Keratinocyte (primary cell): ENCODE measurements around the gene P3R3URF. TPM values are rescaled to one million over a fixed set of nuclear protein-coding genes. Genes with fewer than 3 reads are reported as not detected.

Experiments used
- DNase-seq: peaks from one replicate; pipeline ENCODE4 v3.0.0-alpha.2; 2011; ENCODE audit warnings: low read depth, missing footprints, low spot score
- FAIRE-seq: peaks from 2 replicates; lab custom pipeline; 2011; peaks lifted over from hg19 to GRCh38; lab: Jason Lieb, UNC
- H2AFZ ChIP-seq: 2 replicates; pipeline ENCODE4 v1.6.0; 2012; ENCODE audit warnings: low read length, control low read depth, inconsistent platforms; ENCODE audit not compliant: control insufficient read depth
- H3K27ac ChIP-seq: 2 replicates; pipeline ENCODE4 v1.5.1; 2011; ENCODE audit warnings: low read length; ENCODE audit not compliant: control insufficient read depth, insufficient read depth
- H3K27me3 ChIP-seq: 3 replicates; pipeline ENCODE4 v1.6.0; 2011; ENCODE audit warnings: low read length; ENCODE audit not compliant: control insufficient read depth, insufficient read depth; ENCODE audit errors: extremely low read depth
- H3K36me3 ChIP-seq, 2 experiments: 2 replicates in 1 of 2; 3 replicates in 1 of 2; pipeline ENCODE4 v1.5.1; 2011; ENCODE audit warnings: low read length in 2 of 2, mild to moderate bottlenecking in 1 of 2; ENCODE audit not compliant: control insufficient read depth in 2 of 2, insufficient read depth in 2 of 2; ENCODE audit errors: extremely low read depth in 1 of 2
- H3K4me1 ChIP-seq: 3 replicates; pipeline ENCODE4 v1.5.1; 2011; ENCODE audit warnings: low read length; ENCODE audit not compliant: control insufficient read depth, insufficient read depth; ENCODE audit errors: extremely low read depth
- H3K4me2 ChIP-seq: 3 replicates; pipeline ENCODE4 v1.6.0; 2011; ENCODE audit warnings: low read depth, low read length; ENCODE audit not compliant: control insufficient read depth, insufficient read depth; ENCODE audit errors: extremely low read depth
- H3K4me3 ChIP-seq, 3 experiments: fragments of 200-600 bp in 1 of 3; sonication (generic) in 1 of 3; 2 replicates in 2 of 3; 3 replicates in 1 of 3; pipeline ENCODE4 v1.5.1; 2011 to 2016; ENCODE audit warnings: low read length in 3 of 3, mild to moderate bottlenecking in 3 of 3, control low read depth in 2 of 3, inconsistent platforms in 1 of 3, low read depth in 1 of 3, mixed read lengths in 1 of 3, mixed run types in 1 of 3, moderate library complexity in 1 of 3; ENCODE audit not compliant: control insufficient read depth in 2 of 3, insufficient read depth in 2 of 3; ENCODE audit errors: extremely low read depth in 1 of 3
- H3K79me2 ChIP-seq: 2 replicates; pipeline ENCODE4 v1.6.0; 2012; ENCODE audit warnings: low read length; ENCODE audit not compliant: control insufficient read depth, insufficient read depth
- H3K9ac ChIP-seq: 3 replicates; pipeline ENCODE4 v1.6.0; 2011; ENCODE audit warnings: low read length; ENCODE audit not compliant: control insufficient read depth, insufficient read depth; ENCODE audit errors: extremely low read depth
- H3K9me1 ChIP-seq: 3 replicates; pipeline ENCODE4 v1.6.0; 2011; ENCODE audit warnings: low read length; ENCODE audit not compliant: control insufficient read depth, insufficient read depth; ENCODE audit errors: extremely low read depth
- H3K9me3 ChIP-seq: 2 replicates; pipeline ENCODE4 v1.5.1; 2012; ENCODE audit warnings: low read depth, low read length; ENCODE audit not compliant: control insufficient read depth
- H4K20me1 ChIP-seq: 3 replicates; pipeline ENCODE4 v1.6.0; 2011; ENCODE audit warnings: low read length; ENCODE audit not compliant: control insufficient read depth, insufficient read depth; ENCODE audit errors: extremely low read depth
- EZH2 ChIP-seq: IDR thresholded peaks from one replicate; pipeline ENCODE4 v1.6.1; 2012; ENCODE audit warnings: inconsistent platforms, mild to moderate bottlenecking, low read length, moderate library complexity
- dilution Hi-C: fragments of 300-500 bp; cut with MboI; formaldehyde crosslinking; loops from one replicate; pipeline ENCODE4 v1.7.0; 2020; ENCODE audit warnings: low sequenced_read_pairs; ENCODE audit not compliant: extremely low pct_ligation_motif_present
- polyA plus RNA-seq, 5 experiments: library from polyadenylated mRNA; depleted of rRNA in 3 of 5; stranded (reverse) in 3 of 5; stranded (forward) in 1 of 5; unstranded in 1 of 5; fragments of >200 nt; gene quantifications; 1 replicate in 1 of 5; 2 replicates in 3 of 5; 3 replicates in 1 of 5; pipeline versions ENCODE4 v1.2.1 to v1.2.3, GENCODE V29; 2011 to 2012; ENCODE audit warnings: missing spikeins in 2 of 5, low read depth in 1 of 5, low replicate concordance in 1 of 5
- TF ChIP-seq, protein P1 (sequence below), 3 experiments: IDR thresholded peaks in 1 of 3; conservative IDR thresholded peaks in 1 of 3; optimal IDR thresholded peaks in 1 of 3; 2 replicates in 2 of 3; 3 replicates in 1 of 3; pipeline versions ENCODE3 to v1.5.1; 2011; ENCODE audit warnings: low read length in 3 of 3, mild to moderate bottlenecking in 3 of 3, moderate library complexity in 2 of 3, control low read depth in 1 of 3, inconsistent platforms in 1 of 3; ENCODE audit not compliant: insufficient read depth in 2 of 3; ENCODE audit errors: extremely low read depth in 1 of 3

Gene P3R3URF
- polyA plus RNA-seq, 1 donor (not counting 4 experiments of a cell fraction or from before 2014, with no cell fraction given): not detected

- dilution Hi-C loops: no loop called here
- H3K27ac ChIP-seq: no peak overlapping the region
Observed at GRCh38 chr1:46150085-46150484, 26.2 kb downstream of the P3R3URF start.

DNA sequence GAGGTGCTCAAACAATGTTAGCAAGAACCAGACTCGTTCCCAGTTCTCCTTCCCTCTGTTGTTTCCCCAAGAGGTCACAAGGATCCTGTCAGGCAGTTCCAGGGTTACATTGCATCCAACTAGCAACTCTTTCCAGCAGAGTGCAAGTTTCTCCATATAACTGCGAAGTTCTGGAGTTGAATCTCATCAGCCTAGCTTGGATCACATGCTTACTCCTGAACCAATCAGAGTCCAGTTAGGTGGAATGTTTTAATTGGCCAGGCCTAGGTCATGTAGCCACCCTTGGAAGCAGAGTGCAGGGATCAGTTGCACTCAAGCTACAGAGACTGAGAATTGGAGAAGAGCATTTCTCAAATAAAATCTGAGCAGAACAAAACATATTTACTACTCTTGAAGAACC is 28.0 kb downstream of the P3R3URF start:
- FAIRE-seq (no peak), DNase-seq (no peak)
- H2AFZ ChIP-seq: no peak overlapping the region

More at GRCh38 chr1:46150085-46150484, 26.2 kb downstream of the P3R3URF start:
- Histone ChIP-seq H3K9ac (no peak overlapping the region), H3K4me3 (no peak overlapping the region), H3K9me3 (no peaks in the 10 kb centered on the region), H3K36me3 (no peaks in the 10 kb centered on the region), H3K27me3 (no peaks in the 10 kb centered on the region), H4K20me1 (no peaks in the 10 kb centered on the region), H3K4me1 (no peaks in the 10 kb centered on the region), H3K79me2 (no peaks in the 10 kb centered on the region), H2AFZ (no peak overlapping the region), H3K4me2 (no peak overlapping the region), H3K9me1 (no peaks in the 10 kb centered on the region)
- TF ChIP-seq, protein P1, sequence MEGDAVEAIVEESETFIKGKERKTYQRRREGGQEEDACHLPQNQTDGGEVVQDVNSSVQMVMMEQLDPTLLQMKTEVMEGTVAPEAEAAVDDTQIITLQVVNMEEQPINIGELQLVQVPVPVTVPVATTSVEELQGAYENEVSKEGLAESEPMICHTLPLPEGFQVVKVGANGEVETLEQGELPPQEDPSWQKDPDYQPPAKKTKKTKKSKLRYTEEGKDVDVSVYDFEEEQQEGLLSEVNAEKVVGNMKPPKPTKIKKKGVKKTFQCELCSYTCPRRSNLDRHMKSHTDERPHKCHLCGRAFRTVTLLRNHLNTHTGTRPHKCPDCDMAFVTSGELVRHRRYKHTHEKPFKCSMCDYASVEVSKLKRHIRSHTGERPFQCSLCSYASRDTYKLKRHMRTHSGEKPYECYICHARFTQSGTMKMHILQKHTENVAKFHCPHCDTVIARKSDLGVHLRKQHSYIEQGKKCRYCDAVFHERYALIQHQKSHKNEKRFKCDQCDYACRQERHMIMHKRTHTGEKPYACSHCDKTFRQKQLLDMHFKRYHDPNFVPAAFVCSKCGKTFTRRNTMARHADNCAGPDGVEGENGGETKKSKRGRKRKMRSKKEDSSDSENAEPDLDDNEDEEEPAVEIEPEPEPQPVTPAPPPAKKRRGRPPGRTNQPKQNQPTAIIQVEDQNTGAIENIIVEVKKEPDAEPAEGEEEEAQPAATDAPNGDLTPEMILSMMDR (optimal IDR thresholded peaks at IDR 0.05 in 1 of 3, IDR thresholded peaks at IDR 0.05 in 1 of 3, conservative IDR thresholded peaks at IDR 0.05 in 1 of 3; ENCODE audit: extremely low read depth in 1 of 3, insufficient read depth in 2 of 3, low read length in 3 of 3): no peak
- no peak for TF ChIP-seq EZH2
- no peak for FAIRE-seq
- DNase-seq: no peak

More for the DNA sequence above, 28.0 kb downstream of the P3R3URF start:
- dilution Hi-C loops: no loop called here
- Histone ChIP-seq H3K9me1 (no peaks in the 10 kb centered on the region), H3K36me3 (no peaks in the 10 kb centered on the region), H3K79me2 (no peaks in the 10 kb centered on the region), H3K4me2 (no peak overlapping the region), H3K27me3 (no peaks in the 10 kb centered on the region), H4K20me1 (no peaks in the 10 kb centered on the region), H3K27ac (no peak overlapping the region), H3K9me3 (no peaks in the 10 kb centered on the region), H3K4me3 (no peak overlapping the region), H3K4me1 (no peaks in the 10 kb centered on the region), H3K9ac (no peak overlapping the region)
- TF ChIP-seq EZH2: no peak
- TF ChIP-seq, protein P1 (optimal IDR thresholded peaks at IDR 0.05 in 1 of 3, IDR thresholded peaks at IDR 0.05 in 1 of 3, conservative IDR thresholded peaks at IDR 0.05 in 1 of 3; ENCODE audit: extremely low read depth in 1 of 3, insufficient read depth in 2 of 3, low read length in 3 of 3): no peak
